NCI-H1694 (cell line): ENCODE results near the gene SMAD3.
"Not testable (repeated sequence)": the region's sequence is repeated elsewhere in the genome, so short reads cannot be mapped to it uniquely, and the experiment has no call there.

Experiments
- DNase-seq: peaks from one replicate; lab custom pipeline; 2025; lab: John Stamatoyannopoulos, UW

The SMAD3 gene

GRCh38 chr15:67065531-67066005, at the start of gene SMAD3:
SMAD3 (plus strand) TSS chr15:67065602; CDS start chr15:67066155, 553 bp downstream.
- no peak for DNase-seq

- no peak for DNase-seq
Observed at GRCh38 chr15:67017311-67017710, 48.1 kb upstream of the SMAD3 start.

- no peak for DNase-seq
Observed at GRCh38 chr15:67018026-67018425, 47.4 kb upstream of the SMAD3 start.

GRCh38 chr15:67018441-67018840, 47.0 kb upstream of the SMAD3 start:
- DNase-seq = no peak

- DNase-seq = no peak
Observed at GRCh38 chr15:67019069-67019468, 46.3 kb upstream of the SMAD3 start.

- no peak for DNase-seq
Observed at GRCh38 chr15:67019884-67020520, 45.4 kb upstream of the SMAD3 start.

- not testable (repeated sequence) for DNase-seq
Observed at GRCh38 chr15:67020668-67021067, 44.7 kb upstream of the SMAD3 start.

GRCh38 chr15:67021455-67021854, 43.9 kb upstream of the SMAD3 start:
- no peak for DNase-seq

- no peak for DNase-seq
Observed at GRCh38 chr15:67022587-67023105, 42.8 kb upstream of the SMAD3 start.

- DNase-seq = no peak
Observed at GRCh38 chr15:67023517-67024313, 41.7 kb upstream of the SMAD3 start.

- peak; percentile 64 for DNase-seq
Observed at GRCh38 chr15:67024314-67024997, 40.9 kb upstream of the SMAD3 start.

GRCh38 chr15:67024998-67025368, 40.4 kb upstream of the SMAD3 start:
- DNase-seq = no peak

- no peak for DNase-seq
Observed at GRCh38 chr15:67025719-67026609, 39.4 kb upstream of the SMAD3 start.

- no peak for DNase-seq
Observed at GRCh38 chr15:67026610-67026967, 38.8 kb upstream of the SMAD3 start.

- not testable (repeated sequence) for DNase-seq
Observed at GRCh38 chr15:67028440-67028839, 37.0 kb upstream of the SMAD3 start.

- DNase-seq = no peak
Observed at GRCh38 chr15:67030036-67030762, 35.2 kb upstream of the SMAD3 start.

- no peak for DNase-seq
Observed at GRCh38 chr15:67031331-67031730, 34.1 kb upstream of the SMAD3 start.

- DNase-seq = no peak
Observed at GRCh38 chr15:67032608-67033007, 32.8 kb upstream of the SMAD3 start.

GRCh38 chr15:67033012-67033411, 32.4 kb upstream of the SMAD3 start:
- DNase-seq = no peak

GRCh38 chr15:67033571-67034044, 31.8 kb upstream of the SMAD3 start:
- no peak for DNase-seq

GRCh38 chr15:67035886-67036285, 29.5 kb upstream of the SMAD3 start:
- DNase-seq = no peak
